GM10248 (cell line): ENCODE data around the gene CADPS2.

Experiments
- CTCF ChIA-PET: fragments of 300-600 bp; sonication (Branson Sonifier 250); formaldehyde crosslinking; extraction: SDS; loops from one replicate; lab custom pipeline; 2021; ENCODE audit warnings: antibody characterized with exemption; lab: Yijun Ruan, JAX
- POLR2A ChIA-PET: fragments of 350-650 bp; sonication (Branson Sonifier 250); formaldehyde crosslinking; extraction: SDS; loops from one replicate; lab custom pipeline; 2020; ENCODE audit warnings: antibody characterized with exemption; lab: Yijun Ruan, JAX
- DNase-seq: peaks from one replicate; pipeline ENCODE4 v3.0.0; 2012; ENCODE audit errors: extremely low spot score
- CTCF ChIP-seq: IDR thresholded peaks from 2 replicates; pipeline ENCODE4 v1.5.1; 2012; ENCODE audit warnings: mild to moderate bottlenecking, low read depth; ENCODE audit errors: extremely low read depth, missing control alignments, control extremely low read depth

Gene CADPS2

GRCh38 chr7:122301858-122302760 lies 584.2 kb downstream of the CADPS2 start:
- POLR2A ChIA-PET = no interaction called here
- TF ChIP-seq CTCF = no peak
- CTCF ChIA-PET = no interaction called here
- DNase-seq = no peak

GRCh38 chr7:122300956-122301833 lies 585.1 kb downstream of the CADPS2 start:
- DNase-seq = no peak
- ChIA-PET CTCF (no interaction called here), POLR2A (no interaction called here)
- TF ChIP-seq CTCF = no peak

GRCh38 chr7:122300211-122300932 lies 585.9 kb downstream of the CADPS2 start:
- ChIA-PET POLR2A (no interaction called here), CTCF (interaction anchor here (1.4 kb wide), 1 partner anchor 9 kb away, joined by 3 read pairs; no protein-coding TSS in a partner anchor)
- no peak for TF ChIP-seq CTCF
- DNase-seq = no peak

- TF ChIP-seq CTCF = no peak
- POLR2A ChIA-PET = no interaction called here
- CTCF ChIA-PET = interaction anchor here (1.4 kb wide), 1 partner anchor 9 kb away, joined by 3 read pairs; no protein-coding TSS in a partner anchor
- DNase-seq = no peak
These were observed 586.5 kb downstream of the CADPS2 start for GRCh38 chr7:122299624-122300210.

GRCh38 chr7:122298618-122299017 lies 587.6 kb downstream of the CADPS2 start:
- DNase-seq = no peak
- CTCF ChIA-PET = interaction anchor here (0.8 kb wide), 1 partner anchor 81 kb away, joined by 3 read pairs; no protein-coding TSS in a partner anchor
- POLR2A ChIA-PET = no interaction called here
- no peak for TF ChIP-seq CTCF

GRCh38 chr7:122298131-122298530 lies 588.1 kb downstream of the CADPS2 start:
- no peak for TF ChIP-seq CTCF
- ChIA-PET CTCF (interaction anchor here (0.8 kb wide), 1 partner anchor 80 kb away, joined by 3 read pairs; no protein-coding TSS in a partner anchor), POLR2A (no interaction called here)
- no peak for DNase-seq
